WTC11 (cell line): Measurements from ENCODE around the gene B3GNT7. TPM values are rescaled to one million over a fixed set of nuclear protein-coding genes. Genes with fewer than 3 reads are reported as not detected.
A peak's percentile ranks its signal among the peaks of the same experiment; 100 is the strongest.

ENCODE experiments used
- ATAC-seq: fragments of 200-7000 bp; cut with Tn5 transposase; 2 replicates; pipeline ENCODE4 v1.10.0; 2021; ENCODE audit warnings: mild to moderate bottlenecking, moderate library complexity
- CTCF ChIA-PET: fragments of 300-600 bp; sonication (Branson Sonifier 250); formaldehyde crosslinking; loops from one replicate; lab custom pipeline; 2021; ENCODE audit warnings: antibody characterized with exemption; lab: Charles Lee
- POLR2A ChIA-PET: fragments of 350-600 bp; sonication (Branson Sonifier 250); formaldehyde crosslinking; loops from one replicate; lab custom pipeline; 2021; ENCODE audit warnings: antibody characterized with exemption; lab: Charles Lee
- DNase-seq: peaks from one replicate; pipeline ENCODE4 v3.0.0; 2021; ENCODE audit warnings: low spot score
- H3K27ac Mint-ChIP-seq: 2 replicates; pipeline ENCODE4 v1.8.0; 2021; ENCODE audit warnings: mixed read lengths
- H3K27me3 Mint-ChIP-seq: 2 replicates; pipeline ENCODE4 v1.8.0; 2021; ENCODE audit warnings: low read depth, mild to moderate bottlenecking, moderate library complexity, mixed read lengths
- H3K36me3 Mint-ChIP-seq: 2 replicates; pipeline ENCODE4 v1.8.0; 2021; ENCODE audit warnings: mixed read lengths
- H3K4me1 Mint-ChIP-seq: 2 replicates; pipeline ENCODE4 v1.8.0; 2022; ENCODE audit warnings: mixed read lengths
- H3K4me3 Mint-ChIP-seq: 2 replicates; pipeline ENCODE4 v1.8.0; 2021; ENCODE audit warnings: mild to moderate bottlenecking, moderate library complexity, mixed read lengths
- H3K9me3 Mint-ChIP-seq: 2 replicates; pipeline ENCODE4 v1.8.0; 2021; ENCODE audit warnings: mixed read lengths
- AR ChIP-seq: fragments of 250-450 bp; sonication (Bioruptor Pico); IDR thresholded peaks from 2 replicates; pipeline ENCODE4 v1.9.0; 2021; ENCODE audit warnings: mild to moderate bottlenecking
- CREB1 ChIP-seq: sonication (generic); formaldehyde crosslinking; IDR thresholded peaks from 2 replicates; pipeline ENCODE4 v1.8.0; 2023; ENCODE audit warnings: mild to moderate bottlenecking, missing genetic modification reagents
- E2F4 ChIP-seq: sonication (generic); formaldehyde crosslinking; IDR thresholded peaks from 2 replicates; pipeline ENCODE4 v1.8.1; 2022; ENCODE audit warnings: low read depth, mild to moderate bottlenecking, moderate library complexity, missing genetic modification reagents, borderline replicate concordance
- ESRRA ChIP-seq: sonication (generic); formaldehyde crosslinking; IDR thresholded peaks from 2 replicates; pipeline ENCODE4 v1.8.1; 2022; ENCODE audit warnings: mild to moderate bottlenecking, missing genetic modification reagents, borderline replicate concordance
- GRHL2 ChIP-seq: fragments of 250-450 bp; sonication (Bioruptor Pico); IDR thresholded peaks from 2 replicates; pipeline ENCODE4 v1.8.0; 2022; ENCODE audit warnings: mild to moderate bottlenecking, moderate library complexity; ENCODE audit not compliant: insufficient replicate concordance, severe bottlenecking
- MXD4 ChIP-seq: fragments of 250-450 bp; sonication (Bioruptor Pico); IDR thresholded peaks from 2 replicates; pipeline ENCODE4 v1.8.0; 2021; ENCODE audit warnings: mild to moderate bottlenecking, moderate library complexity, borderline replicate concordance
- OVOL2 ChIP-seq: fragments of 250-450 bp; sonication (Bioruptor Pico); IDR thresholded peaks from 2 replicates; pipeline ENCODE4 v1.9.0; 2021; ENCODE audit warnings: mild to moderate bottlenecking, borderline replicate concordance
- PRDM15 ChIP-seq: sonication (generic); formaldehyde crosslinking; IDR thresholded peaks from 2 replicates; pipeline ENCODE4 v1.8.0; 2022; ENCODE audit warnings: missing genetic modification reagents
- STAT6 ChIP-seq: sonication (generic); formaldehyde crosslinking; conservative IDR thresholded peaks from 2 replicates; pipeline ENCODE4 v1.8.1; 2023; ENCODE audit warnings: mild to moderate bottlenecking, low read depth, missing genetic modification reagents, moderate library complexity
- ZBTB21 ChIP-seq: sonication (generic); formaldehyde crosslinking; IDR thresholded peaks from 2 replicates; pipeline ENCODE4 v1.8.1; 2023; ENCODE audit warnings: mild to moderate bottlenecking, missing genetic modification reagents, borderline replicate concordance
- ZNF138 ChIP-seq: sonication (generic); formaldehyde crosslinking; conservative IDR thresholded peaks from 2 replicates; pipeline ENCODE4 v1.8.1; 2022; ENCODE audit warnings: mild to moderate bottlenecking, moderate library complexity, missing genetic modification reagents
- ZNF317 ChIP-seq: sonication (generic); formaldehyde crosslinking; IDR thresholded peaks from 2 replicates; pipeline ENCODE4 v1.8.1; 2023; ENCODE audit warnings: low read depth, mild to moderate bottlenecking, moderate library complexity, missing genetic modification reagents, borderline replicate concordance
- ZNF423 ChIP-seq: fragments of 250-450 bp; sonication (Bioruptor Pico); IDR thresholded peaks from 2 replicates; pipeline ENCODE4 v2.1.2; 2022; ENCODE audit warnings: mild to moderate bottlenecking, moderate library complexity
- total RNA-seq: library from RNA; stranded (reverse); gene quantifications from 3 replicates; pipeline ENCODE4 v1.2.3, GENCODE V29; 2021

B3GNT7 gene
- total RNA-seq, 1 experiment from 2014 or later, result 151 TPM

GRCh38 chr2:231359948-231360347 lies 35.6 kb upstream of the B3GNT7 start (continued):
- TF ChIP-seq STAT6 (no peak), ZBTB21 (CRISPR knock-in tag) (no peak), E2F4 (CRISPR knock-in tag) (no peak), GRHL2 (CRISPR knock-in tag) (no peak)

- H3K4me3 Mint-ChIP-seq, result no peak overlapping the region
- peaks cover 69% of the 10 kb centered on the region for H3K4me1 Mint-ChIP-seq
- DNase-seq, result peak; percentile 51
- CTCF ChIA-PET, result interaction anchor here (1.1 to 7.2 kb wide), 5 partner anchors 10 to 51 kb away, joined by 3 to 33 read pairs (median 4); no protein-coding TSS in a partner anchor
- no peaks in the 10 kb centered on the region for H3K27me3 Mint-ChIP-seq
- POLR2A ChIA-PET, result no interaction called here
- 0 out of 2 replicates have a peak, but pooled peaks have one; percentile 34 for TF ChIP-seq ZNF423 (CRISPR knock-in tag)
- TF ChIP-seq CREB1 (CRISPR knock-in tag), result no peak
- H3K27ac Mint-ChIP-seq, result peak overlapping the region; percentile 70
- peak; percentile 52 for ATAC-seq
- no peaks in the 10 kb centered on the region for H3K9me3 Mint-ChIP-seq
- peaks cover 3% of the 10 kb centered on the region; the same call in 1 of the 2 replicates for H3K36me3 Mint-ChIP-seq
Observed at GRCh38 chr2:231360401-231360800, 35.1 kb upstream of the B3GNT7 start.

- no peaks in the 10 kb centered on the region for H3K9me3 Mint-ChIP-seq
- CTCF ChIA-PET, result interaction anchor here (0.9 to 7.2 kb wide), 7 partner anchors 10 to 245 kb away, joined by 3 to 33 read pairs (median 5); no protein-coding TSS in a partner anchor
- peaks cover 67% of the 10 kb centered on the region for H3K4me1 Mint-ChIP-seq
- H3K27me3 Mint-ChIP-seq, result no peaks in the 10 kb centered on the region
- peaks cover 3% of the 10 kb centered on the region for H3K36me3 Mint-ChIP-seq
- DNase-seq, result no peak
- no peak for ATAC-seq
- TF ChIP-seq MXD4 (CRISPR knock-in tag), result no peak
- no peak for TF ChIP-seq PRDM15 (CRISPR knock-in tag)
- TF ChIP-seq ESRRA (CRISPR knock-in tag), result no peak
- TF ChIP-seq ZNF138 (CRISPR knock-in tag), result no peak
- no peak for TF ChIP-seq AR (CRISPR knock-in tag)
- no peak for TF ChIP-seq OVOL2 (CRISPR knock-in tag)
- no peak for TF ChIP-seq ZNF317 (CRISPR knock-in tag)
- TF ChIP-seq, all 79 proteins: peak for 0
- H3K4me3 Mint-ChIP-seq, result no peak overlapping the region
- POLR2A ChIA-PET, result no interaction called here
- H3K27ac Mint-ChIP-seq, result peak overlapping the region; percentile 90
Observed at GRCh38 chr2:231360881-231361371, 34.6 kb upstream of the B3GNT7 start.
